ENCODE data around the gene DOCK11. TPM values are rescaled to one million over a fixed set of nuclear protein-coding genes. Genes with fewer than 3 reads are reported as not detected.

The DOCK11 gene
- total and polyA plus RNA-seq, 2 of the 4 experiments (the other 2 are of a cell fraction), result 3.9 to 13.1 TPM

GRCh38 chrX:118579417-118579816 lies 83.8 kb downstream of the DOCK11 start:
- Histone ChIP-seq H2BK15ac (ENCODE audit: low read depth, low read length) (no peak overlapping the region), H3K9me3 (ENCODE audit: control insufficient read depth, insufficient read depth, low read length) (no peaks in the 10 kb centered on the region), H3K27me3 (ENCODE audit: control insufficient read depth, insufficient read depth, low read length) (no peaks in the 10 kb centered on the region), H4K91ac (ENCODE audit: insufficient read depth, low read depth, low read length) (no peak overlapping the region), H2AK9ac (replicated peaks; ENCODE audit: low read depth, low read length, poor library complexity) (no peak overlapping the region), H3K36me3 (ENCODE audit: control insufficient read depth, insufficient read depth, low read length) (no peaks in the 10 kb centered on the region; the same call in 1 of the 2 replicates), H3K18ac (ENCODE audit: low read depth, low read length) (no peak overlapping the region), H3K4ac (ENCODE audit: low read depth, low read length) (no peak overlapping the region), H4K8ac (ENCODE audit: low read depth in 2 of 2, low read length in 2 of 2) (no peak overlapping the region), H2BK20ac (ENCODE audit: low read depth, low read length) (no peak overlapping the region), H2AK5ac (ENCODE audit: low read depth, low read length) (no peak overlapping the region), H3K79me1 (ENCODE audit: low read depth in 1 of 2, low read length in 2 of 2) (no peaks in the 10 kb centered on the region), H3K56ac (ENCODE audit: extremely low read depth, insufficient read depth, low read length) (no peak overlapping the region), H4K5ac (ENCODE audit: low read depth, low read length) (no peak overlapping the region), H3K4me3 (ENCODE audit: insufficient read depth, low read depth, low read length) (no peak overlapping the region), H3K27ac (ENCODE audit: insufficient read depth, low read length) (no peak overlapping the region), H3K9ac (ENCODE audit: low read depth, low read length) (no peak overlapping the region), H3K23ac (ENCODE audit: low read depth, low read length) (no peak overlapping the region), H3K4me1 (ENCODE audit: control insufficient read depth, insufficient read depth, low read length) (no peaks in the 10 kb centered on the region), H3K14ac (replicated peaks; ENCODE audit: low read depth, low read length) (no peak overlapping the region), H2AFZ (replicated peaks; ENCODE audit: low read length, poor library complexity) (no peak overlapping the region), H2BK5ac (ENCODE audit: low read depth, low read length, poor library complexity, severe bottlenecking) (no peak overlapping the region), H2BK120ac (ENCODE audit: low read depth, low read length) (no peak overlapping the region), H4K20me1 (ENCODE audit: insufficient read depth, low read length) (no peaks in the 10 kb centered on the region), H3K4me2 (ENCODE audit: low read depth, low read length) (no peak overlapping the region), H3K9me1 (ENCODE audit: insufficient read depth, low read length) (no peaks in the 10 kb centered on the region)
- WGBS, 2 experiments (ENCODE audit: extremely low coverage in 2 of 2, insufficient read length in 1 of 2), result no CpG with 5 or more reads among the region's 1 CpG
- intact Hi-C loops (cut with micrococcal nuclease), result loop anchor here (5.0 kb wide), 1 partner anchor 82 kb away; the partner anchor contains the start of gene DOCK11
- ATAC-seq (ENCODE audit: low read depth), result no peak
- POLR2A ChIA-PET (ENCODE audit: unreplicated experiment), result no interaction called here
- BruUV-seq (replicated peaks), result no TSS peak
- dilution Hi-C loops (cut with HindIII; ENCODE audit: low sequenced_read_pairs, unreplicated experiment), result no loop called here
- in situ Hi-C loops (cut with MboI; ENCODE audit: low sequenced_read_pairs), result no loop called here
- DNase-seq, result no peak
- CTCF ChIA-PET, result no interaction called here
- no peak for TF ChIP-seq RCOR1 (IDR thresholded peaks at IDR 0.05; ENCODE audit: insufficient replicate concordance, low read length)
- no peak for TF ChIP-seq CHD1 (IDR thresholded peaks at IDR 0.05; ENCODE audit: low read depth, low read length)
- no peak for TF ChIP-seq RFX5 (IDR thresholded peaks at IDR 0.05; ENCODE audit: low read depth, low read length)
- no peak for TF ChIP-seq CTCF (conservative IDR thresholded peaks at IDR 0.05; ENCODE audit: low read depth, low read length)
- TF ChIP-seq USF2 (IDR thresholded peaks at IDR 0.05; ENCODE audit: low read depth, low read length), result no peak
- no peak for TF ChIP-seq MXI1 (IDR thresholded peaks at IDR 0.05; ENCODE audit: borderline replicate concordance, low read depth, low read length)
- no peak for TF ChIP-seq MAZ (IDR thresholded peaks at IDR 0.05; ENCODE audit: borderline replicate concordance, low read depth, low read length)
- no peak for TF ChIP-seq CEBPB (IDR thresholded peaks at IDR 0.05; ENCODE audit: low read depth, low read length)
- TF ChIP-seq, protein P1, sequence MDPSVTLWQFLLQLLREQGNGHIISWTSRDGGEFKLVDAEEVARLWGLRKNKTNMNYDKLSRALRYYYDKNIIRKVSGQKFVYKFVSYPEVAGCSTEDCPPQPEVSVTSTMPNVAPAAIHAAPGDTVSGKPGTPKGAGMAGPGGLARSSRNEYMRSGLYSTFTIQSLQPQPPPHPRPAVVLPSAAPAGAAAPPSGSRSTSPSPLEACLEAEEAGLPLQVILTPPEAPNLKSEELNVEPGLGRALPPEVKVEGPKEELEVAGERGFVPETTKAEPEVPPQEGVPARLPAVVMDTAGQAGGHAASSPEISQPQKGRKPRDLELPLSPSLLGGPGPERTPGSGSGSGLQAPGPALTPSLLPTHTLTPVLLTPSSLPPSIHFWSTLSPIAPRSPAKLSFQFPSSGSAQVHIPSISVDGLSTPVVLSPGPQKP (IDR thresholded peaks at IDR 0.05; ENCODE audit: borderline replicate concordance, low read depth, low read length), result no peak
